GM19438 (cell line): ENCODE results near the gene MAMDC2.

Experiments used
- ATAC-seq: cut with Tn5 transposase; IDR thresholded peaks from one replicate; pipeline ENCODE4 v1.9.1; 2021; ENCODE audit warnings: low read depth; ENCODE audit not compliant: unreplicated experiment

MAMDC2 gene

GRCh38 chr9:70256123-70256551 is 212.5 kb downstream of the MAMDC2 start:
- no peak for ATAC-seq

DNA sequence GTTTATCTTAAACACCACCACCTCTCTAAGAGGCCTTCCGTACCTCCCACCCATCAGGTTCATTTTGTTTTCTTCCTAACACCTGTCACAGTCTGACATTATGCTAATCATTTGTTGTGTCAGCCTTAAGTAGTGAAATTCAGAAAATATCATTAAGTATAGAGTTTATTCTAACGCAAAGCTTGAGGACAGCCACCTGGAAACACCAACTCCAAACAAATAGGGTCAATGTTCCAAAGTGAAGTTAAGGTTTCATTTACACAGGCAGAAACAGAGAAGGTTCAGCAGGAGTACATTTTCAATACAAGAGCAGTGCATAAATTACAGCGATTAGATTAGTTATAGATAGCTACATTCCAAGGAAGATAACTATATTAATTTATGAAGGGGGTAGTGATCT is 213.9 kb downstream of the MAMDC2 start:
- no peak for ATAC-seq

DNA sequence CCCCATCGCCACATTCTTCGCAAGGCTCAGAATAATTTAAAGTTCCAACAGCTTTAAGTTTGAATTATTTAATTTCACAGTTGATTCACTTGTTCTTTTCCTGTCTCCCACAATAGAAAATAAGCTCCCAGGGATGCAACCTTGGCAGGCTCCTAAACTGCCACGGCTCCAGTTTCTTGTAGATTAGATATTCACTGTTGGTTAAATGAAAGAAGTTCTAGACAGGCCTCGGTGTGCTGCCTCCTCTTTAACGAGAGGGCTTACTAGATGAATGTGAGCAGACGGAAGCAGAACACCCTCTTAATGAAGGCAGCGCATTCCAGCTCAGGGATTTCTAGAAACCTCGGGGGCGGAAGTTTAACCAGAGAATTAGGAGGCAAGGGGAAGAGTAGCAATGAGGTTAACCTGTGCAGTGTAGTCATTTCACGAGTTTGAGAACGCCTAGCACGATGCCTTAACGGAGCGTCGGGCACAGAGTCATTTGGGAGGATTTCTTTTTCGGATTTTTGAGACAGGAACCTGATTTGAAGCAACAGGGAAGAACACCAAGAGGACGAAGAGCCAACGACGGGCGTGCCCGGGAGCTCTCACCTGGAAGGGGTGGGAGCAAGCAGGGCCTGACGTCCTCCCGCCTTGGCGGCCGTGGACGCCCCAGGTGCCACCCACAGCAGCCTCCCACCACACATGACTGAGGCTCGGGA is 214.5 kb downstream of the MAMDC2 start:
- peak; percentile 49 for ATAC-seq

DNA sequence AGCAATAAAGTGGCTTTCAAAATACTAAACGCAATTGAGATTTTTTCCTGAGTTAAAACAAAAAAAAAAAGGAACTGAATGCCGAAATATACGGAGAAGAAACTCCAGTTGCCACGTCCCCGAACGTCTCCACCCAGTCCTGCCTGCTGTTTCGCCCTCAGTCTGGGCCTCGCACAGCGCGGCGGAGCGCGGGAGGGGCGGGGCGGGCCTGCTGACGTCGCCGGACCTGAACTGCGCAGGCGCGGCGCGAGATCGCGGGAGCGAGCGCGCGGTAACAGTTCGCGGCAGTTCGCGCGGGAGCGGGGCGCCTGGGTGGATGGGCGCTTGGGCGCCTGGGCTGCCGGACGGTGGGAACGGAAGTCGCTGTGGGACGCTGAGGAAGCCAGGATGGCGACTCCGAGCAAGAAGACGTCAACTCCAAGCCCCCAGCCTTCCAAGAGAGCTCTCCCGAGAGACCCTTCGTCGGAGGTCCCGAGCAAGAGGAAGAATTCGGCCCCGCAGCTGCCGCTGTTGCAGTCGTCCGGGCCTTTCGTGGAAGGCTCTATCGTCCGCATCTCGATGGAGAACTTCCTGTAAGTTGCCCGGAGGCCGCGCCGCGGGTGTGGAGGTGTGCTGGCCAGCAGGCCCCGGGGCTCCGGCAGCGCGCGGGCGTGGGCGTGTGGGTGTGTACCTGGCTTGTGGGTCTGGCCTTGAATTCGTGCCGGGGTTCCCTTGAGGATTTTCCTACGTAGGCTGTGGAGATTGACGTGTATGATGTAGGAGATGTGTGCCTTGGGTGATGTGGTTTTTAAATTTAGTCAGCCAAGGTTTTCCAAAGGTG is 215.3 kb downstream of the MAMDC2 start, which contains the start of gene SMC5:
Gene SMC5, plus strand, starts transcription at position 287 of the 820 bp plus-strand sequence. Its CDS starts 101 bp downstream, at position 388.
- ATAC-seq: peak; percentile 86

DNA sequence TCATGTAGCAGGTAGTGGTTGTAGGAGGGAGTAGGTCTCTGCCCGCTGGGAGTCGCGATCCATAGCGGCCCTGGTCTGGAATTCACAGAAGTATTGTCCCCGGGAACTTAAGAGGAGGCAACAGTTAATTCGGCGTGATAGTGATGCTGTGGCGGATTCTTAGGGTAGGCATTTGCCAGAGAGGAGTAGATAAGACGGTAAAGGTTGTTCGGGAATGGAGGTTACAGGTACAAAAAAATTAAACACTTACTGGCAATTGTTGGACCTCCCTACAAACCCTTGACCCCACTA is 215.8 kb downstream of the MAMDC2 start:
- ATAC-seq: no peak

GRCh38 chr9:70260007-70260443 is 216.4 kb downstream of the MAMDC2 start:
- ATAC-seq: no peak

DNA sequence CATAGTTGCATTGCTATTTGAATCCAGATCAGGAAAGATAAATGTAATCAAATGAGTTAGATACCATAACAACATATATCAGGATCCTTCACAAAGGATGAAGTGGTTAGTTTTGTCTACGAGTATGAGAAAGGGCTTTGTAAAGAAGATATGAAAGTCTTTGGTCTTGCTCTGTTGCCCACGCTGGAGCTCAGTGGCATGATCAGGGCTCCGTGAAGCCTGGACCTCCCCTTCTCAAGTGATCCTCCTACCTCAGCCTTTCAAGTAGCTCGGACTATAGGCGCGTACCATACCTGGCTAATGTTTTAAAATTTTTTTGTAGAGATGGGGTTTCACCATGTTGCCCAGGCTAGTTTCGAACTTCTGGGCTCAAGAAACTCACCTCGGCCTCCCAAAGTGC is 217.0 kb downstream of the MAMDC2 start:
- ATAC-seq: no peak

GRCh38 chr9:70261131-70261870 is 217.7 kb downstream of the MAMDC2 start:
- ATAC-seq: no peak

- ATAC-seq: no peak
Observed at GRCh38 chr9:70262366-70262765, 218.7 kb downstream of the MAMDC2 start.

GRCh38 chr9:70262948-70263347 is 219.3 kb downstream of the MAMDC2 start:
- no peak for ATAC-seq

- ATAC-seq: no peak
Observed at GRCh38 chr9:70263421-70263820, 219.8 kb downstream of the MAMDC2 start.
